Endothelial cell of umbilical vein (primary cell): ENCODE data around the gene GET4. TPM values are rescaled to one million over a fixed set of nuclear protein-coding genes. Genes with fewer than 3 reads are reported as not detected.

Source experiments
- BruUV-seq: library from RNA; stranded (reverse); fragments of 400-500 nt; replicated peaks from 2 replicates; lab custom pipeline; 2021; lab: Mats Ljungman, UMichigan
- CTCF ChIA-PET: fragments of 300-600, 350-600 bp; sonication (Branson Sonifier 250); formaldehyde crosslinking; loops from one replicate; lab custom pipeline; 2021; ENCODE audit warnings: antibody characterized with exemption, inconsistent platforms; lab: Charles Lee
- POLR2A ChIA-PET: fragments of 300-600, 350-600 bp; sonication (Branson Sonifier 250); formaldehyde crosslinking; loops from one replicate; lab custom pipeline; 2021; ENCODE audit warnings: antibody characterized with exemption, inconsistent platforms; lab: Charles Lee
- DNase-seq: peaks from one replicate; pipeline ENCODE4 v3.0.0-alpha.2; 2011; ENCODE audit warnings: low read depth, low spot score
- FAIRE-seq: peaks from 2 replicates; lab custom pipeline; 2011; peaks lifted over from hg19 to GRCh38; lab: Jason Lieb, UNC
- H2AFZ ChIP-seq: 2 replicates; pipeline ENCODE4 v1.6.0; 2012; ENCODE audit warnings: low read depth, low read length, control low read depth, inconsistent platforms
- H3K27ac ChIP-seq: 2 replicates; pipeline ENCODE4 v1.5.1; 2011; ENCODE audit warnings: low read depth, mild to moderate bottlenecking, control low read depth, low read length, moderate library complexity; ENCODE audit not compliant: insufficient read depth
- H3K27me3 ChIP-seq, 2 experiments: 2 replicates each; pipeline versions ENCODE4 v1.6.0 to v1.6.1; 2011; ENCODE audit warnings: low read length in 2 of 2, mixed read lengths in 1 of 2; ENCODE audit not compliant: control insufficient read depth in 2 of 2, insufficient read depth in 2 of 2
- H3K36me3 ChIP-seq, 2 experiments: 2 replicates in 1 of 2; 3 replicates in 1 of 2; pipeline ENCODE4 v1.5.1; 2011; ENCODE audit warnings: low read length in 2 of 2, mild to moderate bottlenecking in 1 of 2, moderate library complexity in 1 of 2; ENCODE audit not compliant: control insufficient read depth in 2 of 2, insufficient read depth in 2 of 2; ENCODE audit errors: extremely low read depth in 1 of 2
- H3K4me1 ChIP-seq: 3 replicates; pipeline ENCODE4 v1.5.1; 2011; ENCODE audit warnings: mild to moderate bottlenecking, low read length; ENCODE audit not compliant: control insufficient read depth, insufficient read depth; ENCODE audit errors: extremely low read depth
- H3K4me2 ChIP-seq: 2 replicates; pipeline ENCODE4 v1.6.1; 2011; ENCODE audit warnings: low read length, control low read depth, mixed read lengths; ENCODE audit not compliant: insufficient read depth
- H3K4me3 ChIP-seq, 3 experiments: fragments of 200-600 bp in 1 of 3; sonication (generic), shearing (Covaris generic) in 1 of 3; replicated peaks in 1 of 3; 2 replicates each; pipeline ENCODE4 v1.5.1; 2011 to 2016; ENCODE audit warnings: control low read depth in 3 of 3, low read length in 3 of 3, mild to moderate bottlenecking in 2 of 3, inconsistent platforms in 1 of 3, low read depth in 1 of 3, moderate library complexity in 1 of 3; ENCODE audit not compliant: insufficient read depth in 1 of 3
- H3K79me2 ChIP-seq: 2 replicates; pipeline ENCODE4 v1.6.0; 2012; ENCODE audit warnings: low read length, inconsistent platforms; ENCODE audit not compliant: control insufficient read depth, insufficient read depth
- H3K9ac ChIP-seq: replicated peaks from 2 replicates; pipeline ENCODE3; 2011; ENCODE audit warnings: low read length, control low read depth; ENCODE audit not compliant: insufficient read depth; ENCODE audit errors: extremely low read depth
- H3K9me1 ChIP-seq: replicated peaks from 3 replicates; pipeline ENCODE4 v1.6.0; 2011; ENCODE audit warnings: mild to moderate bottlenecking, low read length; ENCODE audit not compliant: control insufficient read depth, insufficient read depth; ENCODE audit errors: extremely low read depth
- H3K9me3 ChIP-seq: replicated peaks from 2 replicates; pipeline ENCODE4 v1.5.1; 2012; ENCODE audit warnings: low read length, inconsistent platforms; ENCODE audit not compliant: control insufficient read depth, insufficient read depth
- H4K20me1 ChIP-seq: replicated peaks from 2 replicates; pipeline ENCODE3; 2011; ENCODE audit warnings: mild to moderate bottlenecking, low read length; ENCODE audit not compliant: control insufficient read depth, insufficient read depth; ENCODE audit errors: extremely low read depth
- CTCF ChIP-seq, 2 donors: IDR thresholded peaks; 1 replicate in 1 of 2; 2 replicates in 1 of 2; pipeline ENCODE4 v1.5.1; 2011; ENCODE audit warnings: low read length in 2 of 2, mild to moderate bottlenecking in 2 of 2, moderate library complexity in 2 of 2, control low read depth in 1 of 2, inconsistent platforms in 1 of 2, low read depth in 1 of 2; ENCODE audit not compliant: insufficient read depth in 1 of 2; ENCODE audit errors: extremely low read depth in 1 of 2
- EZH2 ChIP-seq: IDR thresholded peaks from 2 replicates; pipeline ENCODE4 v1.6.1; 2012; ENCODE audit warnings: borderline replicate concordance, low read depth, mild to moderate bottlenecking, moderate library complexity, low read length, inconsistent platforms; ENCODE audit not compliant: severe bottlenecking
- FOS ChIP-seq: IDR thresholded peaks from 2 replicates; pipeline ENCODE4 v1.6.1; 2011; ENCODE audit warnings: mild to moderate bottlenecking, low read length, moderate library complexity, borderline replicate concordance; ENCODE audit not compliant: insufficient read depth
- GATA2 ChIP-seq: IDR thresholded peaks from 2 replicates; pipeline ENCODE4 v1.7.0; 2011; ENCODE audit warnings: low read depth, mild to moderate bottlenecking, moderate library complexity, mixed read lengths, low read length; ENCODE audit not compliant: insufficient read length, insufficient read depth
- JUN ChIP-seq: IDR thresholded peaks from 2 replicates; pipeline ENCODE4 v1.6.1; 2011; ENCODE audit warnings: borderline replicate concordance, low read depth; ENCODE audit not compliant: insufficient read length, insufficient read depth
- MAX ChIP-seq: IDR thresholded peaks from 2 replicates; pipeline ENCODE4 v1.6.1; 2011; ENCODE audit not compliant: insufficient read depth, insufficient read length
- MYC ChIP-seq: IDR thresholded peaks from one replicate; pipeline ENCODE4 v1.6.1; 2011; ENCODE audit warnings: mild to moderate bottlenecking, low read depth, low read length
- POLR2A ChIP-seq: IDR thresholded peaks from 2 replicates; pipeline ENCODE4 v1.6.1; 2012; ENCODE audit warnings: low read depth, mild to moderate bottlenecking, control low read depth, low read length
- POLR2AphosphoS5 ChIP-seq: IDR thresholded peaks from 2 replicates; pipeline ENCODE4 v1.6.1; 2012; ENCODE audit warnings: low read depth, mild to moderate bottlenecking, control low read depth, low read length, moderate library complexity; ENCODE audit not compliant: insufficient read depth
- dilution Hi-C: fragments of 300-500 bp; cut with MboI; formaldehyde crosslinking; loops from one replicate; pipeline ENCODE4 v1.15.0; 2019; ENCODE audit warnings: low sequenced_read_pairs; ENCODE audit not compliant: extremely low pct_ligation_motif_present
- intact Hi-C: fragments of 100-400 bp; cut with micrococcal nuclease; formaldehyde crosslinking; loops from one replicate; pipeline ENCODE4 v1.10.0; 2022
- polyA plus RNA-seq, 4 experiments: library from polyadenylated mRNA; depleted of rRNA in 3 of 4; stranded (reverse) in 3 of 4; unstranded in 1 of 4; fragments of >200 nt; gene quantifications; 2 replicates each; pipeline versions ENCODE4 v1.2.1 to v1.2.3, GENCODE V29; 2011 to 2012; ENCODE audit warnings: missing spikeins in 1 of 4
- total RNA-seq: library from RNA; stranded (reverse); gene quantifications from 2 replicates; pipeline ENCODE4 v1.2.3, GENCODE V29; 2021

GET4 gene
- total and polyA plus RNA-seq, 2 donors (not counting 3 experiments of a cell fraction or from before 2014, with no cell fraction given), result 48.4 to 58.1 TPM

DNA sequence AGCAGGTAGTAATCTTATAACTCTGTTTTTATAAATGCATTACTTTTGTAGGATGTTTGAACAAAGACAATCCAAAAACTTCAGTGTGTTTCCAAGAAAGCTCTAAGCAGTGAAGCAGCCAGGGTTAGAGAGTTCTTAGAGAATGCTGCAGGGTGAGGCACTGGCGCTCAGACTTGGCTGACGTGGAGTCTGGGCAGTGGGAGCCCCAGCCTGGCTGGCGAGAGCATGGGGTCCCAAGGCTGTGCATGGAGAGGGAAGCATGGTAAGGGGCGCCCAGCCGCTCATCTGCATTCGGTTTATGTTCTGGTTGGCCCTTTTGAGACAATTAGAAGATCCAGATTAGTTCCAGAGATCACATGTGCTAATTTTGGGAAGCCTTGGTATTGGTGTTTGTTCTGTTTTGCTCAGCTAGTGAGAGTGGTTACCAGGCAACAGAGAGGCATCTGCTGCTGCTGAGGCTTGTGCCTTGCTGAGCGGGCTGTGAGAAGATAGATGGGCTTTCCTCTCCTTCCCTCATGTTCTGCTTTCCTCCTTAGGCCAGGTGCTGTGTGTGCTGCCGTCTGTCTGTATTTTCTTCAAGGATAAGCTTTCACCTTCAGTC is 33.8 kb upstream of the GET4 start:
- no TSS peak for BruUV-seq

More for the DNA sequence above, 33.8 kb upstream of the GET4 start:
- POLR2A ChIA-PET, result no interaction called here
- no peak overlapping the region for H3K4me2 ChIP-seq
- H3K9me1 ChIP-seq, result no peaks in the 10 kb centered on the region
- no peak overlapping the region for H3K9ac ChIP-seq
- H3K27ac ChIP-seq, result no peak overlapping the region
- no peaks in the 10 kb centered on the region for H3K27me3 ChIP-seq
- no peaks in the 10 kb centered on the region for H3K4me1 ChIP-seq
- no peaks in the 10 kb centered on the region for H3K9me3 ChIP-seq
- H3K4me3 ChIP-seq, result no peak overlapping the region
- dilution Hi-C loops (no loop called here), intact Hi-C loops (no loop called here)
- no peak for FAIRE-seq
- no peak overlapping the region for H2AFZ ChIP-seq
- peaks cover 3% of the 10 kb centered on the region for H3K79me2 ChIP-seq
- peaks cover 9 to 33% of the 10 kb centered on the region in 2 experiments for H3K36me3 ChIP-seq
- CTCF ChIA-PET, result interaction anchor here (1.2 to 1.9 kb wide), 2 partner anchors 31 to 55 kb away, joined by 3 to 8 read pairs; no protein-coding TSS in a partner anchor
- DNase-seq, result no peak
- H4K20me1 ChIP-seq, result no peaks in the 10 kb centered on the region
- TF ChIP-seq MYC (no peak), JUN (no peak), CTCF (IDR thresholded peaks at IDR 0.05; ENCODE audit: extremely low read depth in 1 of 2, insufficient read depth in 1 of 2, low read depth in 1 of 2, low read length in 2 of 2) (no peak), MAX (no peak), FOS (no peak), POLR2A (no peak), EZH2 (no peak), POLR2AphosphoS5 (no peak), GATA2 (no peak)
